ENCODE data around the gene GHSR. TPM values are rescaled to one million over a fixed set of nuclear protein-coding genes. Genes with fewer than 3 reads are reported as not detected.

GHSR gene
- total RNA-seq, 1 donor from 2014 or later = not detected

DNA sequence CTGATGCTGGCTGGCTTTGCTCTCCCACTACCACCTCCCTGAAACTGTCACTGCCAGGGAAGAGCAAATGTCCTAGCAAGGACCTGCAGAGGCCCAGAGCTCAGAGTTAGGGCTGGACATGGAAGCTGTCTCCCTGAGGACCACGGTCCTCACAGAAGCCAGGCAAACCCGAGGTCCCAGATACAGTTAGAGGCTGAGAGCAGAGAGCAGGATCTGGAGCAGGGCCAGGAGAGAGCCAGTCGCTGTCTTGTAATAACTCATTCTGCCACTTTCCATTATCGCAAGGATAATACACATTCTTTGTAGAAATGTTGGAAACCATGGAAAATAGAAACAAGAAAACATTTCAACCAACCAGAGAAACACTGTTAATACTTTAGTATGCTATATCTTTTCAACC lies 10.1 kb downstream of the GHSR start:
- no peak for DNase-seq (ENCODE audit: extremely low read depth, low read depth, low spot score)

DNA sequence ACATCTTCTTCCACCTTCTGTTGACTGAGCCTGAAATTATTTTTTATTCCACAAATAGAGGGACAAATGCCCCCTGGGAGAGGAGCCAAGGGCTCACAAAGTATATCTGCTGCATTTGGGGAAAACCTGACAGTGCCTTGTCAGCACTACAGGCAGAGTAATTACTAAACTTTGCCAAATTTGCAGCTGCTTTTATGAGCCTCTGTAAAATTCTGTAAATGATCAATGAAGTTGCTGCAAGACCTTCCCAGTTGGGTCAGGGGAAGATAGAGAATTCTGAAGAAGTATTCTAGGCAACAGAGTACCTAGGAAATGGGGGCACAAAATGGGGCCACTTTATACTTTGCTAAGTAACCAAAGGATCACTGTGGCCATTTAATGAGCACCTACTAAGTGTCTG lies 10.5 kb downstream of the GHSR start:
- no peak for DNase-seq (ENCODE audit: extremely low read depth, low read depth, low spot score)

DNA sequence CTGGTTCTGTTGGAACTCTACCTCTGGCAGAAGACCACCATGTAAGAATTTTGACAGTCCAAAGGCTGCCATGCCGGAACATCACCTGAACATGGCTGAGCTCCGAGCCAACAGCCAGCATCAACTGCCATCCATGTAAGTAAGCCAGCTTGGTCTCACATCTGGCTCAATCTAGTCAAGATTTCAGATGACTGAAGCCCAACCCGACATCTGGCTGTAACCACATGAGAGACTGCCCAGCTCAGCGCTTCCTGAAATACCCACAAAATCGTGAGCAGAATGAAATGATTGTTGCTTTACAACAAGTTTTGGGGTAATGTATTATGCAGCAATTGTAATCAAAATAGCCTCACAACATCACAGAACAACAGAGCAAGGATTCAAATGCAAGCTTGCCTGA lies 32.9 kb downstream of the GHSR start:
- no peak for DNase-seq (ENCODE audit: extremely low read depth, low read depth, low spot score)

DNA sequence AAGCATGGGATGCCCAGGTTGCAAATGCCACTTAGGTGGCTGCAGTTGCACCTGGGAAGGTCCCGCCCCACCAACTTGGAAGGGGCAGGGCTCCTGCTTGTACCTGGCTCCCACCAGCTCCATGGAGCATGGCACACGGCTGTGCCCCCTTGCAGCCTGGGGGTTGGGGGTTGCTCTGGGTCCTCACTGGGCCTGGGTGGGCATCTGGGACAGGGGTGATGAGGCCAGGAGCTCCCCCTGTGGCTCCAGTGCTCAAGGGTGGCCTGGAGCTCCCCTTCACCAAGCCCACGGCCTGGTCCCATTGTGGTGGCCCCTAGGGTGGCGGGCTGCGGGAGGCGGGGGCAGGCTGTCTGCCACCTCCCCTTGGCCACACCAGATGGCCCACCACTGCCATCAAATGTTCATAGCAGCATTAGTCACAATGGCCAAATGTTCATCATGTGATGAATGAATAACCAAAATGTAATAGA lies 36.7 kb downstream of the GHSR start:
- no peak for DNase-seq (ENCODE audit: extremely low read depth, low read depth, low spot score)

DNA sequence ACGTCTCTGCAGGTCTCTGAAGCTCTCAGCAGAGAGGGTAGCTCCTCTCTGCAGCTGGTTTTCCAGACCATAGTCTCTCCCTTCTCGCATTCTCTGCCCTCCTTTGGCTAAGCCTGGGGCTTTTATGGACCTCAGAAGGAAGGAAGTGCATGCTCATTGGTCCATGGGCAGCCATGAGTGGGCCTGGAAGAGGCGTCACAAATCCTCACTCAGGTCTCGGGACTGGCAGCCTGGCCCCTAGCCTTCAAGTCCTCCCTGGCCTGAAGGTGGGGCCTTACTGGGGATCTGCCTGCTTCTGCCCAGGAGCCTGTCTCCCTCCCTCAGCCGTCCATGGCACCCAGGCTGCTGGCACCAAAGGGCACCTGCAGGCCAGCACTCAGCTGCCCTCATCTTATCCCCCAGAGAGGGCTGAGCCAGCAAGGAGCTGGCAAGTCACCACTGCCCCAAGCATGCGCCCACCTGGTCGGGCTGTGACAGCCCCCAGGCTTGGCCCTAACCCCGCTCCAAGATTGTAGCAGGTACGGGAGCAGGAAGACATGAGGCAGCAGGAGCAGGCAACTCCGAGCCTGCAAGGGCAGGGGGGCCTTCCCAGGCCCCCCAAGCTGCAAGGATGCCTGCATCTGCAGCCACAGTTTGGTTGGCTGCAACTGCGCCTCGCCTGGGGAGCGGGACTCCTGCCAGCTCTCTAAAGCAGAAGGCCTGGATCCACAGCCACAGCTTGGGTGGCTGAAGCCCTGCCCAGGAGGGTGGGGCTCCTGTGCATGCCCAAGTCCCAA lies 37.4 kb downstream of the GHSR start:
- DNase-seq (ENCODE audit: extremely low read depth, low read depth, low spot score) = no peak

DNA sequence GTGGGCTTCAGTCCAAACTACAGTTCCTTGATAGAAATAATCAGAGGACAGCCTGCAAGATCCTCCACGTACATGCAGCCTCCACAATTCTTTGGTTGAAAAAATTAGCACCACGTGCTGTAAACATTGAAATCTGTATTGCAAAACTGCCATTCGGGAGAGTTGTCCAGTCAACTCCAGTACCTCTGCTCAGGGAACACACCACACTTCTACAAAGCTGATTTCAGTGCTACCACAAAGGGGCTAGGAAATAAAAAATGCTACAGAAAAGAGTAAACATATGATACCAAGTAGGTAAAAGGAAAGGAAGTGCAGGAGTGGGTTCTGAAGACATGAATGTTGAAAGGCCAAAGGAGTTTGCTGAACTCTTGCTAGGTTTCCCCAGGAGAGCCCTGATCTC lies 40.4 kb downstream of the GHSR start:
- DNase-seq (ENCODE audit: extremely low read depth, low read depth, low spot score) = no peak

DNA sequence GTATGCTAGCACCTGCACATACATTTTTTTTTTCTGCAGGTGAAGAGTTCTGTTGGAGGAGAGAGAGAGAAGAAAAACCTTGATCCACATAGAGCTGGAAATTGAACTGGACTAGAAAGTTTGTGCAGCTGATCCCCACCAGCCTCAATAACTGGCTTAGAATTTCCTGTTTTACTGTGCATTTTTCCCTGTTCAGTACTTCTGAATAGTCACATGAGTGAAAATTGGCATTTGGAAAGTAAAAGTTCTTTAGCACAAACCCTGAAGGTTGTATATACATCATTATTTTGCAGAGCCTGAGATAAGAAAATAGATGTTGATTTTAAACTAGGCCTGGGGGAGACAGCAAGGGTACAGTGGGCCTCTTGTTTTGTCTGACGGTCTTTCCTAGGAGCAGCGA lies 42.3 kb downstream of the GHSR start:
- DNase-seq (ENCODE audit: extremely low read depth, low read depth, low spot score) = no peak

DNA sequence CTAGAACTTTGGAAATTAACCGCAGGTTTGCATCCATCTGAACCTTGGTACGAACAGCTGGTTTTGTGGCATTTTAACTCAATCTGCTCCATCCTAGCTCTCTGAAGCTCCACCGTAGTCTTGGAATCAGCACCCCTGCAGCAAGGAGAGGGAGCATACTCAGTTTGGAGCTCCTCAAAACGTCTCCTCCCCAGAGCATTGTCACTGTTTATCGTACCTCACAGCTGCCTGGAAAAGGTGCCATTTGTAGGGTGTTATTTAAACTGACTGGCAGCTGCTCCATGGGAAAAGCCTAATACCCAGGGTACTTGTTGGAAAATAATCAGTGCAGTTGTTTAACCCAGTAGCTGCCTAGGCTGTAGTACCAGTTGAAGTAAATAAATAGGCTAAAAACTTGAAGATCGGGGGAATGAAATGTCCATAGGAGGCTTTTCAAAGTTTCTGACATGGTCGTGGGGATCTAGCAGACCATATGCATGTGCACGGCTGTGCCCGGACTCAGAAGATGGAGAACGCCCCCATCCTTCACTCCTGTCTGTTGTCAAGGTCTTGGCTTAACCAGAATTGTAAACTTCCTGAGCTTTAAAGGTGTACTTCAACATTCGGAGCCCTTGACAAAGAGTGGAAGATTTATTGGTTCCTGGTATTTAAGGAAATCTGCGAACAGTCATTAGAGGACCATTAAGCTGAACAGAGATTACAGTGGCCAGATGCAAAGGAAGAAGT lies 43.9 kb downstream of the GHSR start:
- no peak for DNase-seq (ENCODE audit: extremely low read depth, low read depth, low spot score)

DNA sequence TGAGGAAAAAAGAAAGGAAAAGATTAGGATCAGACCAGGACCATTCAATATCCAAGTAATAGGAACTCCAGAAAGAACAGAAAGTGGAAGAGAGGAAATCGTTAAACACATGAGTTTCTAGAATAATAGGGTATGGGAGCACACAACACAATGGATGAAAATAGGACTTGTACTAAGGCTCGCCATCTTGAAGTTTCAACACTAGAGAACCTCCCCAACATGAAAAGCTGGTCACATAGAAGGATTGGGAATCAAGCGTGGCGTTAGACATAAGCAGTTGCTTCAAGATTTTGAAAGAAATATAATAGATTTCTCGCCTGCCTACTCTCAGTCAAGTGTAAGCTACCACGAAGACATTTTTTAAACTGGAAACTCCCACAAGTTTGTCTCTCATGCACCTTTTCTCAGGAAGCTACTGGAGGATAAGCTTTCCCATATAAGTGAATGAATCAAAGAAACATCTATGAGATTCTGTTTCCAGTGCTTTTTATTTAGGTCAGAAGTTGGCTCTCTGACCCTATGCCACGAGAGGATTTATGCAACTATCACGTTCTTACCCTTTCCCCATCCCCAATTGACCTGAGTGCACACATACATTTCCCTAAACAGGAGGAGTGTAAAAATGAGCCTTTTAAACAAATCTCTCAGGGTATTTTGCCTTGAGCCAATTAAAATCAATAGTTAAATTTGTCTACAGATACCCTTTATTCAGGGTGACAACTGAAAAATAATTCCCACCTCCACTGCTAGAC lies 45.2 kb downstream of the GHSR start:
- no peak for DNase-seq (ENCODE audit: extremely low read depth, low read depth, low spot score)

DNA sequence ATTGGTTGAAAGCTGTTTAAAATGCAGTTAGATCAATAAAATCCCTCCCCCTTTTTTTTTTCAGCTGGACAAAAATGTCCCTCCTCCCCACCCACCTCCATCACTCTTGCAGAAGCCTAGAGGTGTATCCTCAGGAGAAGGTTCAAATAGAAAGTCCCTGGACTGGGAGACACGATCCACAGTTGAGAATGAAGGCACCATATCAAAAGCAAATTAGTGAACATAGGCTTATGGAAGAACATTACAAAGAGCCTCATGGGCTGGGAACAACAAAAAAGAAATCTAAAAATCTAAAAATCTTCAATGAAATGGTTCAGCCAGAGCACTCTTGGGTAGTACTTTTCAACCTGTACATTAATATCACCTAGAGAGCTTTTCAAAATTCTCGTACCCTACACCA lies 46.2 kb downstream of the GHSR start:
- DNase-seq (ENCODE audit: extremely low read depth, low read depth, low spot score) = no peak

DNA sequence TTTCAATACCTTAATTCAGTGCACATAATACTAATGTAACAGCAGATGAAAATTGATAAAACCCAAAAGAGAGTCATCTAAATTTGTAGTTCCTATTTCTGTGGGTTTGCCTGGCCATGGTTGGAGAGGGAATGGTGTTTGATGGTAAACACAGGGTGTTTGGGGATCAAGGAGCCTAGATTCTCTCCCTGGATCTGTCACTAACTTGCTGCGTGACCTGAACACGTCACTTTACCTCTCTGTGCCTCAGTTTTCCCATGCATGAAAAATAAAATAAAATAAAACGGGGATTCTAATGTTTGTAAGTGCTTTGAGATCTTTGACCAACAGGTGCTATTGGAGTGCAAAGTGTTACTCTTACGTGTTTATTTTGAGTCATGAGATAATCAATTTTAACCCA lies 49.8 kb downstream of the GHSR start:
- no peak for DNase-seq (ENCODE audit: extremely low read depth, low read depth, low spot score)

DNA sequence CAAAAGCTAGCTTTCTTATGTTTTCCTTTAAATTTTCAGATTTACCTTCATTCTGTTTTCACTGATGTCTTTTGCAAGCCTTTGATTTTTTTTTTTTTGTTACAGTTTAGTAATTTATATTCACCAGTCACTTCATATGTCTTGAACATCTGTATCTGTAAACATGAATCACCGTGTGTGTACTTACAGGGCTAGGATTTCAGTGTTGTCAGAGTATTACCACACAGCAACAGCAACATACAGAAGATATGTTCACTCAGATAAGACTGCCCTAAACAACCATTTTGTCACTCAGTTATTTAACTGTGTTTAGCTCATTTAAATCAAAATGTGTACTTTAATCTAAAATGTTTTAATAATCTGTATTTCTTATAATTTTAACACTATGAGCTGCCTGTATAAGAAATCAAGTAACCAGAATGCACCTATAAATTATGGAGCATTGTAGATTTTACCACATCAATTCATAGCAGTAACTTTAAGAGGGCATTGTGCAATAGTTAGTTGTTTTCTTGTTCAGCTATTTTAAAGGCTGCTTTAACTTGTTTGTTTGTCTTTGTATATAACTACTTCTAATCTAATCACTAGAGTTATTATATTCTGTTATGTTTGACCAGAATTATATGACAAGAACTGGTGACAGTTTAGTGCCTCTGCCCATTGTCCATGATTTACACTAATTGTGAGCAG lies 50.4 kb downstream of the GHSR start:
- no peak for DNase-seq (ENCODE audit: extremely low read depth, low read depth, low spot score)

DNA sequence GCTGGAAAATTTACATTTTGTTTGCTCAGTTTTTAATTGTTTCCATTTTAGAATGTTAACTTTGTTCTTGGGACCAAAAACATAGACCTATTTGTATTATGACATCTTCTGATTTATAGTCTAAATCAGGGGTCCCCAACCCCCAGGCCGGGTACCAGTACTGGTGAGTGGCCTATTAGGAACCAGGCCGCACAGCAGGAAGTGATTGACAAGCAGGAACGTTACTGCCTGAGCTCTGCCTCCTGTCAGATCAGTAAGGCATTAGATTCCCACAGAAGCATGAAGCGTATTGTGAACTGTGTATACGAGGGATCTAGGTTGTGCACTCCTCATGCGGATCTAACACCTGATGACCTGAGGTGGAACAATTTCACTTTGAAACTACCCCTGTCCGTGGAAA lies 51.9 kb downstream of the GHSR start:
- DNase-seq (ENCODE audit: extremely low read depth, low read depth, low spot score) = no peak

DNA sequence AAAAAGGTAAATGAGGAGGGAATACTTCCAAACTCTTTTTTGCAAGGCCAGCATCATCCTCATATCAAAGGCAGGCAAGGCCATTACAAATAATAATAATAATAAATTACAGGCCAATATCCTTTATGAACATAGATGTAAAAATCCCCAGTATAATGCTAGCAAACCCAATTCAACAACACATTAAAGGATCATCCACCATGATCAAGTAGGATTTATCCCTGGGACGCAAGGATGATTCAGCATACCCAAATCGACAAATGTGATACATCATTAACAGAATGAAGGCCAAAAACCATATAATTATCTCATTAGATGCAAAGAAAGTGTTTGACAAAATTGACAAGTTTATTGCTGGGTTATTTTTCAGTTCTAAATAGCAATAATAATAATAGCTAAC lies 53.6 kb downstream of the GHSR start:
- DNase-seq (ENCODE audit: extremely low read depth, low read depth, low spot score) = no peak

Other genes with a start within 250 kb of the GHSR start
- gene TNFSF10, start 75.0 kb upstream of the GHSR start, total RNA-seq = 33.2 and 74.6 TPM in 2 replicates